GM21576 (cell line): ENCODE data around the gene SGCA.

ENCODE experiments used
- ATAC-seq: cut with Tn5 transposase; IDR thresholded peaks from one replicate; pipeline ENCODE4 v1.9.1; 2021; ENCODE audit warnings: mild to moderate bottlenecking, moderate library complexity; ENCODE audit not compliant: unreplicated experiment

SGCA gene

DNA sequence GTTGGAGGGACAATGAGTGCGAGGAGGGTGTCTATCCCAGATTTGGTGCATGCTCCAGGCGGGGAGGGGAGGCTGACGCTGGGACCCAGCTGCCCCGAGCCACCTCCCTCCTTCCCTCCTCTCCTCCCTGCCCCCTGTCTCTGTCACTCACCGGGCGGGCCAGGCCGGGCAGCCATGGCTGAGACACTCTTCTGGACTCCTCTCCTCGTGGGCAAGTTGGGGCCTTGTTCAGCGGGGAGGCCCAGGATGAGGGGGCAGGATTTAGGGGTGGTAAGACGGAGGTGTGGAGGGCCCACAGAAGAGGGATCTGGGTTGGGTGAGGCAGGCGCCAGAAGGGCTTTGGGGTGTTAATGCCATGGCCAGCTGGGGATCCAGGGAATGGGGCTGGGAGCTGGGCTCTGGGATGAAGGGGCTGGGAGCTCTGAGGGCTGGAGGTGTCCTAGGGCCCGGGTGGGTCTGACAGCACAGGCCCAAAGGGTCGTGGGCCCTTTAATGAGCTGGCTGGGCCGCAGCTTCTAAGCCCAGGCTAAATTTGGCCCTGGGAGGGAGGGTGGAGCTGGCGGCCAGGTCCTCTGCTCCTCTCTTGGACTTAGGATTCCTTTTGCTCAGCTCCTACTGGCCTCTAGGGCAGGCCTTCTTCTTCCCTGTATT is at the start of gene SGCA:
SGCA (plus strand) TSS at position 139 of the 651 bp plus-strand sequence; CDS start at position 175, 36 bp downstream.
- ATAC-seq = no peak

DNA sequence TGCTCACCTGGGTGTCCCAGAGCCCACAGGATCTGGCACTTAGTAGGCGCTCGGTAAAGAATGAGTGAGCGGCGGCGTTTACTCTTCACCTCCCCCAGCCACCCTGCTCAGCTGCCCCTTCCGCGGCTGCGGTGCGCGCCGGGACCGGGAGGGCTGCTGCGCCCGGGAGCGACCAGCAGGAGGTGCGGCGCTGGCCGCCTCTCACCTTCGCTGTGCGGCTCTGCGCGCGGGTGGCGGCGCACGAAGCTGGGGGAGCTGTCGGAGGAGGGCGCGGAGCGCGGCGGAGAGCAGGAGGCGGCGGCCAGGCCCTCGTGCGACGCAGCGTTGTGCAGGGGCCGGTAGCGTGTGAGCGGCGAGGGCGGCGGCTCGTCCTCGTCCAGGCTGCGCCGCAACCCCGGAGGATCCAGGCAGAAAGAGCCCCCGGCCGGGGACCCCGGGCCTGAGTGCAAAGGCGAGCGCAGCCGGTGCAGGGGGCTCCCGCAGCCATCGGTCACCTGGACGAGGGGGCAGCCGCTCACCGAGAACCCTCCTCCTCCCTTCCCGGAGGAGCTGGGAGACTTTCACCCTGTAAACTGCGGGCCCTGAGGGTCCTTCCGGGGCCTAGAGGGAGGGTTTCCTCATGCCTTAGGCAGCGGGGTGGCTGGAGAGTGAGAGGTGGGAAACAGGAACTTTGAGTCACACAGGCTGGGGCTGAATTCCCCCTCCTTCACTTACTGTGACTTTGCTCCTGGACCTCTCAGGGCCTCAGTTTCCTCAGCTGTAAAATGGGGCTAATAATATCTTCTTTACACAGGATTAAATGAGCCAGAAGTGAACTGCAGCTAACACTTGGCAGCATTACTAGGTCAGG is 48.4 kb upstream of the SGCA start:
- ATAC-seq = no peak

DNA sequence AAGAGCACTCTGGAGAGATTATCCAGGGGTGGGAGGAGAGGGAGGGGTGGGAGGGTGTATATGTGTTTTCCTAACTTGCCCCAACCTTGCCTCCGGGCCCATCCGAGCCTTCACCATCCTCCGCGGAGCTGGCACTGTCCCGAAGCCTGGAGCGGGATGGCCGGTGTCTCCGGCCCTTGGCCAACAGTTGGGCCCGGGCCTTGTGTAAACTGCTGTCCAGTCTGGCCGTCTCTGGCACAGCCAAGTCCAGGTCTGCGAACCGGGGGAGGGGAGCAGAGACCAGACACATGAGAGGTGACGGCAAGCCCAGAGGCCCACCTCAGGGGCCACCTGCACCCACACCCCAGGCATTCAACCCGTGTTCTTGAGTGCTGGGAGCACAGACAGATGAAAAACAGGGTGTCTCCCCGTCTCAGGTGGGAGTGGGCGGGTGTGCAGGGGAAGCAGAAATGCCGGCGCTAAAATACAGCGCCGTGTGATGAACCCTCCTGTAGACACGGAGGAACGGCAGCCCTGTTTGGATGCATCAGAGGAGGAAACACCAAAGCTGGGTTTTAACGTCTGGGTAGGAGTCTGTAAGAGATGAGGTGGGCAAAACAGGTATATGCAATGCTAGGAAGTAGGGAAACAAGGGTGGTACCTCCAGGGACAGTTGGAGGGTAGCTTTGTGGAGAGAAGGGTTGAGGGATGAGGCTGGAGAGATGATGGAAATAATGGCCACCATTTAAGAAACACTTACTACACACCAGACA is 47.6 kb upstream of the SGCA start:
- ATAC-seq = no peak

DNA sequence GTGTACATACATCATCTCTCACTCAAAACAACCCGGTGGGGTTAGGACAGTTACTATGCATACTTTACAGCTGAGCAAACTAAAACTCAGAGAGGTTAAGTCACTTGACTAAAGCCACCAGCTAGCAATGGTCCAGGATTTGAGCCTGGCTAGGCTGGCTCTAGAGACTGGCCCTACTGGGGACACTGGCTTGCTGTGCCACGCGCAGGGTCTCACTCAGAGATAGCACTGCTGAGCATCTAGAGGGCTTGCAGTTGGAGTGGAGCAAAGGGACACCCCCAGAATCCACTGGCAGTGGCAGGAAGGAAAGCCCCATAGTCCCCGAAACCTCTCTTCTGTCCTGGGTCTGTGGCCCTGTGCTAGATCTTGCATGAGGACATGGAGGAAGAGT is 47.0 kb upstream of the SGCA start:
- ATAC-seq = no peak

DNA sequence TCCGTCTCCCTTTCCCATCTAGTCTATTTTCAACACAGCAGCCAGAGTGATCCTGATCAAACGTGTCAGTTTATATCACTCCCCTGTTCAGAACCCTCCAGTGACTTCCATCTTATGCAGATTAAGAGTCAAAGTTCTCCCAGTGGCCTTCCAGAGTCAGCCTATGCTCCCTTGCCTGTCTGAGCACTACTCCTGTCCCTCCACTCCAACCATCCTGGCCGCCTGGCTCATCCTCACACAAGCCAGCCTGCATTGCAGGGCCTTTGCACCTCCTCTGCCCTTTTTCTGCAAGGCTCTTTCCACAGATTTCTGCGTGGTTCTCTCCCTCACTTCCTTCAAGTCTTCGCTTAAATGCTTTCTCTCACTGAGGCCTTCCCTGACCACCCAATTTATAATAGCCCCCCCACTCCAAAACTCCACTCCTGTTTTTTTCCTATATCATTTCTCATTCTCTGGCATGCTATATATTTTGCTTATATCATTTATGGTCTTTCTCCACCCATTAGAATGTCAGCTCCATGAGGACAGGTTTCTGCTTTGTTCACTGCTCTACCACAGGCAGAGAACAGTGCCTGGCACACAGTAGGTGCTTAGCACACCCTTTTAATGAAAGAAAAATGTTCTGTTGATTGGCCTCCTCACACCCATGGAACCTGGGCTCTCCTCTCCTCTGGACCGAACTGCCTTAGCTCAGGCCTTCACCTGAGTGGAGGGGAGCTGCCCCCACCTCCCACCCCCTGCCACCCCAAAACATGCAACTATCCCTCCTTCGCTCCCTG is 45.1 kb upstream of the SGCA start:
- no peak for ATAC-seq

DNA sequence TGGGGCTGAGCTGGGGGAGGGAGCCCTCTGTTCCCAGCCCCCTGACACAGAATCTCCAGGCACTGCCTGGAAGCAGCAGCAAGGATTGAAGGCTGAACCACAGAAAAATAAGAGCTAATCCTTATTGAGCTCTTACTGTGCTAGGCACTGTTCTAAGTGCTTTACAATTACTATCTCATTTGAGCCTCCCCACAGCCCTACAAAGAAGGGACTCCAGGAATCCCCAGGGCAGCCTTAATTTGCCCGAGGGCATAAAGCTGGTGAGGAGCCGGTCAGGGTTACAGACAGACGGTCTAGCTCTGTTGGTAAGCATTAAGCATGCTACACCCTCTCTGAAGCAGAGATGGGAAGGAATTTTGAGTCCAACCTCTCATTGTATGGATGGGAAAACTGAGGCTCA is 42.9 kb upstream of the SGCA start:
- ATAC-seq = no peak

DNA sequence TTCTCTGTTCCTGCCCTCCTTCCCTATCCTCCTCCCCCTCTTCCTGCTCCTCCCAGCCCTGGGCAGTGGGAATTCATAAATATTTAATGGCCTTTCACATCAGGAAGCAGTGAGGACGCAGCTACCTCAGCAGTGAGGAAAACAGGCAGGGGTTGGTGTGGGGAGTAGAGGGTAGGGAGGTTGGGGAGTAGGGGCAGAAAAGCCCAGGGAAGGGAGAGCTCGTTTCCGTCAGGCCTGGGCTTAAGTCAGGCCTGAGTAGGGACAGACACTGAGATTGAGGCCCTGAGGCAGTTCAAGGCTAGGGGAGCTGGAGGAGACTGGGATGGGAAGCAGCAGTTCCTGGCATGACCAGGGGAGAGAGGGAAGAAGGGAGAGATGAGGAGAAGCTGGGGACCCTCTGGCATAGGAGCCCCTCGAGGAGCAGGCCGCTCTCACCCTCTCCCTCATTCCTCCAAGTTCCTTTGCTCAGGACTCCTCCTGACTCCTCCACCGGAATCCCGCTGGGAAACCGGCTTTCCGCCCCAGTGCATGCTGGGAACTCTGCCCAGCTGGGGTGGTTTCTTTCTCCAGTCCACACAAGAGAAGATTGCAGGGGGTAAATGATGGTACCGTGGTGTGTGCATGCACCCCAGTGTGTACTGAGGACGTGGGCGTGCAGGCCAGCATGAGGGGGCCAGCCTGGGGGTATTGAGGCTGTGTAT is 42.0 kb upstream of the SGCA start:
- ATAC-seq = no peak

DNA sequence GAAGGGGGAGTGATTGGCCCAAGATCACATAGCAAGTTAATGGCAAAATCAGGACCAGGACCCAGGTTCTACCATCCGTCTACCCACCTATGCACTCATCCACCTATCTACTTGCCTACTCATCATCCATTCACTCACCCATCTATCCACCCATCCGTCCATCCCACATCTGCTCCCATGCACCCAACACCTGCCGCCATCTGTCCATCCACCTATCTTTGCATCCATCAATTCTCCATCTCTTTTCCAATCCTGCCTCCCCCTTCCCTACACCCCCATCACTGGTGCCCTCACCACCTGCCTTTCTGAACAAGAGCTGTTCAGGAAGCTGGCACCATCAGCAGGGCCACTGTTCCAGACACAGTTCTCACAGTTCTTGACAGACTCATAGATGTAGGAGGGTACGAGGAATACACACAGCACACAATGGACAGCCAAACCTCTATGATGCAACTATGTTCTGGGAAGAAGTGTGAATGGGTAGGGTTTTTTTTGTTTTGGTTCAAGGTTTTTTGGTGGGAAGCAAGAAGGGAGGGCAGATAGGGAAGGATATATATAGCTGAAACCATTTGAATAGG is 40.3 kb upstream of the SGCA start:
- ATAC-seq = no peak

DNA sequence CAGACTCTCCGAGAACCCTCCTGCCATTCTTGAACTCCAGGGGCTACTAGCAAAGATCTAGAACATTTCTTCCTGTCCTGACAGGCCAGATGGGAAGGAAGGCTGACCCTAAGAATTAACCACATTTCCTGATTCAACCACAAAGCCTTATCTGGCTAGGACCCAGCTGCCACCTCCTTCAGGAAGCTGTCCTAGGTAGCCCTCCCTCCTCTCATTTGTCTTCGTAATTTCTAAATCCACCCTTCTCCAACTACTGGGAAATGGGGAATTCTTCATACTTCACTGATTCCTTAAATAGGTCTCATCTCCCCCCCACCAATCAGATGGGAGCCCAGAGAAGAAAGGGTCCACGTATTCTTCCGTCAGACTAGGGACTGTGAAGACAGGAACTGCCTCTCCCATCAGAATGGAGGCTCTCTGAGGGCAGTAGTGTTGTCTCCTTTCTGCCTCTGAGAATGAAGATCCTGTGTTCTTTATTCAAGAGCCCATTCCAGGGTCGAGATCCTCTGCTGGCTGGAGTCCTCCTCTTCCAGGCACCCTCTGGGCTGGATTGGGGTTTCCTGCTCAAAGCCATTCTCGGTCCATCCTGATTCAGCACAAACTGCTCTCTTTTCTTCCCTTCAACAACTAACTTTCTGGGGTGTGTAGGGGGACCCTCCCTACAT is 38.0 kb upstream of the SGCA start:
- no peak for ATAC-seq

DNA sequence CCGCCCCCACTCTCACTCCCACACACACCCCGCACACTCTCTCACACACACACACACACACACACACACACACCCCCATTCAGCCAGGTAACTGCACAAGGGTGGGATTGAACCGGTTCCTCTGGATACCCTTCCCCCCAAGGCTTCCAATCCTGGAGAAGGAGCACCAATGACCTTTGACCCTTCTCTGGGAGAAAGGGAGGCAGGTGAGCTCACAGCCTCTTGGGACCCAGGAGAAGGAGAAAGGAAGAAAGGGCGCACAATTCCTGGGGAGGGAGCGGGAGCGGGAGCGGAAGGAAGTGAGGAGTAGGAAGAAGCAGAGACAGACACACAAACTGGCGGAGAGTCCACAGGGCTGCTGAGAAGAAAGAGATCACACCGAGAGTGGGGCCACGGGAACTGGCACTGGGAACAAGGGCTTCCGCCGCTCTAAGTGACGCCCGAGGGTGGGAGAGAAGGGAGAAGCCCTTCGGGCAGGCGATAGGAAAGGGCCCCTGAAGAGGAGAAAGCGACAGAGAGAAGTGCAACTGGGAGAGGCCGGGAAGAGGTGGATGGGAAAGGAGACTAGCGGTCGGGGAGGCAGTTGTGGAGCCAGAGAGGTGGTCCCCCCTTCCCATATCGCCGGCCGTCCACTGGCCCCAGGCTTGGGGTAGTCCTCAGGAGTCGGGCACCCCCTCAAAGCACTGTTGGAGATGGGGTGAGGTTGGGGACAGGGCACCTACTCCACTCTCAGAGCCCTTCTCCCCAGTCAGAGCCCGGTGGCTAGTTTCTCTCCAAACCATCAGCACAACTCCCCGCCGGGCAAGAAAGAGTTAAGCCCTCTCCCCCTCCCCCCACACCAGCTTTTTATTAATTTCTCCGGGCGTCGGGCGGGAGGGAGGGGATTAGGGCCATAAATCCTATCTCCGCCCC is 37.1 kb upstream of the SGCA start:
- no peak for ATAC-seq

DNA sequence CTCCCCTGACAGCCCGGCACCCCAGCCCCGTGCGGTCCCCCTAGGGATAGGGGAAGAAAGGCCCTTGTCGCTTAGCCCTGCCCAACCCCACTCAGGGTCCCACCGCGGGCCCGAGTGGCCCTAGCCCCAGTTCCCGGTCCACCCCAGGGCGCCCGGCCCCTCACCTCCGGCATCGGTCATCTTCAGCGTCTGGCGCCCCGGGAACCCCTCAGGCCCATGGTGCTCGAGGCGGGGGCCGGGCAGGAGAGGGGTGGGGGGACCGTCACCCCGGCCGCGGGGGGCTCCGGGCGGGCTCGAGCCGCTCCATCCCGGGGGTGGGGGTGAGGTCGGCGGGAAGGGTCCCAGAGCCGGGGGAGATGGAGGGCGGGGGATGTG is 36.5 kb upstream of the SGCA start:
- no peak for ATAC-seq

DNA sequence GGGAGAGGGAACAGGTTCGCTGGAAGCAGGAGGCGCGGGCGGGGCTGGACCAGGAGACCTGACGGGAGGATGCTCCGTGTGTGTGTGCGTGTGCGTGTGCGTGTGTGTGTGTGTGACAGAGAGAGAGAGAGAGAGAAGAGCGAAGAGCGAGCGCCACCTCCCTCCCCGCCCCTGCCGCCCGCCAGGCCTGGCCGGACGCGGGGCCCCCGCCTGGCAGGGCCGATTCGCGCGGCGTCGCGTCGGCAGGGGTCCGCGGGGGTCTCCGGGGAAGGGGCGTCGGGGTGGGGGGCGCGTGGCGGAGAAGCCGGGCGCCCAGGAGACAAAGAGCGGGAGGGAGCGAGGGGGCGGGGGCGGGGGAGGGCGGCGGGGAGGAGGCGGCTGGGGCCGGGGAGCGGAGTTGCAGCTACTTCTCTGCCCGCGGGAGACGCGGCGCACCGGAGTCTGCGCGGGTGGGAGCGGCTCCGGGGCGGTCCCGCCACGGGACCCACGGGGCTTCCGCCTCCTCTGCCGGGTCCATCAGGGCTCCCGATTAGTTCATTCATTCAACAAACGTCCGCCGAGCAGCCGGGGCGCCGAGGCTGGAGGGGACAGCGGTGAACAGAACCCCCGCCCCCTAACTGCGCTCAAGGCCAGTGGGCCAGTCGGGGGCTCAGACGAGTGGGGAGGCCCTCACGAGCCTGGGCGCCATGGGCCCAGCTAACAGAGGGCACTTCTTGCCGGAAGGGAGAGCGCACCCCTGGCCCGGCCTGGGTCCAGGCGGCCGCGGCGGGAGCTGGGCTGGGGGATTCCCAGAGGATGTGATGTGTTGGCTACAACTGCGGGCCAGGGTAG is 35.9 kb upstream of the SGCA start, which contains the start of gene SAMD14:
SAMD14 (minus strand) TSS at position 433 of the 831 bp plus-strand sequence. CDS start 5,201 bp downstream, outside the sequence.
- no peak for ATAC-seq

DNA sequence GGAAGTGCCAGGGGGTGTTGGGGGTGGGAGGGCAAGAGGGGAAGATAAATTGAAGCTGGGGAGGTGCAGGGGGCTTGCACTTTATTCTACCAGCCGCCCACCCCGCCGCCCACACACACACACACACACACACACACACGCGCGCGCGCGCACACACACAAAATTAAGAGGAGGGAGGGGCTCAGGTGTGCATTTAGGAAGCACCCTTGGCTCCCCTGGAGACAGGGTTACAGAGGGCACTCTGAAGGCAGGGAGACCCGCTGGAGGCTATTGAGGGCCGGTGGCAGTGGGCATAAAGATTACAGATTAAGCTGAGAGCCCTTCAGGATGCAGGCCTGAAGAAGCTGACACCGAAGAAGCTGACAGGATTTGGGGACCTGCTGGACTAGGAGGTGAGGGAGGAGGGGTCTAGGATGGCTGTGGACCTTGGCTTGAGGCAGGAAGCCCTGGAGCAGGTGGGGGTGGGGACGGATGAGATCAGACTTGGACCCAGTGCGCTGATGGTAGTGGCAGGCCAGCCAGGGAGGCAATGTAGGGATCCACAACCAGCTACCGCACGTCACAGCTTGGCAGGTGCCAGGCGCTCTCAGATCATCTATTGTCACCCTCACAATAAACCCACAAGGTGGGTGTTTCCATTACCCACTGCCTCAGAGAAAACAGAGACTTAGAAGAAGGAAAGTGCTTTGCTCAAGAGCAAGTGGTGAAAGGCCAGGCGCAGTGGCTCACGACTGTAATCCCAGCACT is 35.1 kb upstream of the SGCA start:
- no peak for ATAC-seq

DNA sequence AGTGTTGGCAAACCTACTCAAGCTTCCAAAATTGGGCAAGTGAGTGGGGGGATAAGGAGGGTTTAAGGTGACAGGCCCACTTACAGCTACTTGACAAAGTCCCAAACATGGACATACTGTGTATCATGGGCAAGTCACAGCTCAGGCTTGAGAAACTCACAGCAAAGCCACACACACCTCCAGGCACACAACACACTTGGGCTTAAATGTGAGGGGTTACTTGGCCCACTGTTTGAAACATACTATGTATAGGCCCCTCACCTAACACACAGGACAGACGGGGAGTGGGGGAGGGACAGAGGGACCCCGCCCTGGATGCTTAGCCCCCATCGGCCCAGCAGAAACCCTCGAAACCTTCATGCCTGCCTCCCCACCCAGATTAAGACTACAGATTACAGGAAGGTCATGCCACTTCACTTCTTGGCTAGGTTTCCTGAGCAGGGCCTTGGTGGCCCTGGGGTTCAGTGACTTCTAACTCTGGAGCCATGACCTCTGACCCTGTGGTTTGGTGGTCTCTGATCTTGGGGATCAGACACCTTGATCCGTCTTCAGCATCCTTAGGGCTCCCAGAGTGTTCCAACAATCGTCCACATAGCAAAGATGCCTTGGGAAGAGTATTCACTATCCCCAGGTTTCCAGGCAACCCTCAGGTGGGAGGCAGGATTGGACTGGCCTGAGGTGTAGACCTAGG is 33.6 kb upstream of the SGCA start:
- no peak for ATAC-seq

DNA sequence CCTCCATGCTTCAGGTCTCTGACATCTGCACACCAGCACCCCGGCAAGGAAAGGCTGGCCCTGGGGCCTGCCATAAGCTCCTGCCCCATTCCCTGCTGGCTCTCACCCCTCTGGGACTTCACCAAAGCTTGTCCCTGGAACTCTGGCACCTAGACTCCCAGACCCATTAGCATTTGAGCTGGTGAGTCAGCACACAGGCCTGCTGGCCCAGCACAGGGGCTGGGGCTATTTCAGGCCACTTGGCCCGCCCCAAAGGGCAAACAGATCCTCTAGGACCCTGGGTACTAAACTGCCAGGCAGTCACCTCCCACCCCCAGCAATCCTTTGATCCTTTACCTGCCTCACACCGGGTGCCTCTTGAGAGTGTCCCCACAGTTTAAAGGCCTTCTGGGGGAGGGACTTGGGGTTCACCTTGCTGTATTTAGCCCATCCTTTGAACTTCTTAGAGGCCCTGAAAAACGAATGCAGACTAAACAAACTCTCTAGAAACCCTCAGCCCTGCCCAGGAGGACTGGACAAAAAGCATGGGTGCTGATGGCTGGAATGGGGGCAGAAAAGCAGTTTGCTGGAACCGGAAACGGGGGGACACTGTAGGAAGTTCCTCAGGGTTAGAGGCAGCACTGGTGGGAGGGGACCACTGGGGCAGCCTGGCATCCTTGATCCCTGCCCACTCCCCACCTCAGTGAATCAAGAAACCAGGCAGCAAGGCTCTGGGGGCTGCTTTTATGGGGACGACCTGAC is 32.6 kb upstream of the SGCA start:
- no peak for ATAC-seq

DNA sequence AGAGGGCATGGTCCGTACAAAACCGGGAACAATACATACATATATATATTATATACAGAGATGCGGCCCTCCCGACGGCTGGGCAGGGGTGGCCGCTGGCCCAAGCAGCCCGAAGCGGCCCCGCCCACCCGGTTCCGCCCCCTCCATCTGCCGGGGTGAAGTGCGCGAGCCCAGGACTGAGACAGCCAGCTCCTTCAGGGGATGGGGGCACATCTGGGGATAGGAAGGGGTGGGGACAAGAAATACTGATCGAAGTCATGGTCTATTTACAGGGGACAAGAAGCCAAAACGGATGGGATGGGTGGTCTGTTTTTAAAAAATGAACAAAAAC is 32.1 kb upstream of the SGCA start:
- ATAC-seq = no peak
